ENCODE measurements around the gene GAL3ST2.
"Not testable (repeated sequence)": the region's sequence is repeated elsewhere in the genome, so short reads cannot be mapped to it uniquely, and the experiment has no call there.

Gene GAL3ST2

DNA sequence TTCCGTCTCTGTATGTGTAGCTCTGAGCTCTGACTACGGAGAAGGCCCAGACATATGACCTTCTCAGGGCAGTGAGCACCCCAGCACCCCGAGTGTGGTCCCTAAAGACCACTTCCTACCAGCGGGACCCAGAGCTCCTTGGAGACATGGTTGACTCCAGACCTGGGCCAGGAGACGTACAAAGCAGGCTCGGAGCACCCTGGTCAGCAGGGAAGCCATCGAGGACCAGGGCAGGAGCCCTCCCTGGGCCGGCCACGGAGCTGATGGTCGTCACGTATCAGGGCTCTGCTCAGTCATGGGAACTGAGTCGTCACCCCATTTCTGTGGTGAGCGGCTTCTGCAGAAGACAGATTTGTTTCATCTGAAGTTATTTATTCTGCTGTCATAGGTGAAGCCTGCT is 19.6 kb downstream of the GAL3ST2 start:
- no peak for DNase-seq

DNA sequence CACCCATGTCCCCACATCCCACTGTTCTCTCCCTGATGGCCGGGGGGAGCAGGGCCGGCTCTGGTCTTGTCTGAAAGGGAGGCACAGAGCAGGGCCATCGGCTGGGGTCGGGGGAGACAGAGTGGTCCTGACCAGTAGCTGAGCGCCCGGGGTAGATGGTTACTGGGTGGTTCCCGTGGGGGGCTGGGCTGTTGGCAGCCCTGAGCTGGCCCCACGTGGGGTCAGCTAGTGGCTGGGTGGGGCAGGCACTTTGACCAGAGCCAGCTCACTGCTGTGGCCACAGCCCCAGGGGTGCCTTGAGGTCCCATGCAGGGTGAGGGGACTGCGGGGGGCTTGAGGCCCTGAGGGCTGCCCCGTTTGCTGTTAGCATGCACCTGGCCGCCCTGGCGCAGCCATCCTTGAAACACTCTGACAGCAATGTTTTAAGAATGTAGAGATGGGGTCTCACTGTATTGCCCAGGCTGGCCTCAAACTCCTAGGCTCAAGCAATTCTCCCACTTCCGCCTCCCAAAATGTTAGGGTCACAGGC is 20.1 kb downstream of the GAL3ST2 start:
- DNase-seq = no peak

DNA sequence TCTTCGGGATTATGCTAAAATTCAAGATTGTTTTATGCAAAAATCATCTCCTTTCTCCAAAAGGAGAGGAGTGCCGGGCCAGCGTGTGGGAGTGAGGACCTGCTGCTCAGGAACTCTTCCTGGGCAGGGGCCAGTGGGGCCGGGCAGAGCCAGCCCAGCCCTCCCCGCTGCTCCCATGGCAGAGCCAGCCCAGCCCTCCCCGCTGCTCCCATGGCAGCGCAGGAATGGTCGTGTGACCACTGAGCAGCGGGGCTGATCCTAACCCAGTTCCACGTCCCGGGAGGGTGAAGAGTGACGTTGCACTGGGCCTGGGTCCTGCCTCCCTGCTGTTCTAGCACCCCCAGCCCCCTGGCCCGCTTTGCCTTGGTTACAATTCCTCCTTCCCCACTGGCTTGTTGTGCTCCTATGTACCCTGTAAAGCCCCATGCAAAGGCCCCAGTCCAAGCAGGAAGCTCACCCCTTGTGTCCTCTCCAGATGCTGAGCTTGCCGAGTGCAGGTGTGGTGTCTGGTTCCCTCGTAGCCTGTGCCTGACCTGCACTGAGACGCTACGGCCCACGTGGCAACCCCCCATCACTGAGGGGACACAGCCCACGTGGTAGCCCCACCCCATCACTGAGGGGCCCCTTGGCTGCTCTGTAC is 20.9 kb downstream of the GAL3ST2 start:
- no peak for DNase-seq

DNA sequence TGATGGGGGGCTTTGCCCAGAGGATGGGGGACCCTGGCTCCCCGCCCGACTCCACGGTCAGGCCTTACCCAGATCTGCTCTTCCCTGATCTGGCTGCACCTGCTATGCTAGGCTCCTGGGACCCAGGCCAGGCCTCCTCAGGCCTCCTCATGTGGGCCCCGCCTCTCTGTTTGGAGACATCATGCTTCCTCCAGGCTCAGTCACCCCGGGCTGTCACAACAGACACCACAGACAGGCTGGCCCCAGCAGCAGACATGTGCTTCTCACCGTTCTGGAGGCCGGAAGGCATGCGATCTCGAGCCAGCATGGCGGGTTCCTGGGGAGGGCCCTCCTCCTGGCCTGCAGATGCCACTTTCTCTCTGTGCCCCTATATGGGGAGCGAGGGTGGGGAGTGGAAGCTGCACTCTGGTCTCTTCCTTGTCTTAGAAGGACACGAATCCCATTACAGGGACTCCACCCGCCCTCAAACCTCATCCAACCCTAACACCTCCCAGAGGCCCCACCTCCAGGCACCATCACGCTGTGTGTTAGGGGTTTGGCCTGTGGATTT is 21.5 kb downstream of the GAL3ST2 start:
- no peak for DNase-seq

DNA sequence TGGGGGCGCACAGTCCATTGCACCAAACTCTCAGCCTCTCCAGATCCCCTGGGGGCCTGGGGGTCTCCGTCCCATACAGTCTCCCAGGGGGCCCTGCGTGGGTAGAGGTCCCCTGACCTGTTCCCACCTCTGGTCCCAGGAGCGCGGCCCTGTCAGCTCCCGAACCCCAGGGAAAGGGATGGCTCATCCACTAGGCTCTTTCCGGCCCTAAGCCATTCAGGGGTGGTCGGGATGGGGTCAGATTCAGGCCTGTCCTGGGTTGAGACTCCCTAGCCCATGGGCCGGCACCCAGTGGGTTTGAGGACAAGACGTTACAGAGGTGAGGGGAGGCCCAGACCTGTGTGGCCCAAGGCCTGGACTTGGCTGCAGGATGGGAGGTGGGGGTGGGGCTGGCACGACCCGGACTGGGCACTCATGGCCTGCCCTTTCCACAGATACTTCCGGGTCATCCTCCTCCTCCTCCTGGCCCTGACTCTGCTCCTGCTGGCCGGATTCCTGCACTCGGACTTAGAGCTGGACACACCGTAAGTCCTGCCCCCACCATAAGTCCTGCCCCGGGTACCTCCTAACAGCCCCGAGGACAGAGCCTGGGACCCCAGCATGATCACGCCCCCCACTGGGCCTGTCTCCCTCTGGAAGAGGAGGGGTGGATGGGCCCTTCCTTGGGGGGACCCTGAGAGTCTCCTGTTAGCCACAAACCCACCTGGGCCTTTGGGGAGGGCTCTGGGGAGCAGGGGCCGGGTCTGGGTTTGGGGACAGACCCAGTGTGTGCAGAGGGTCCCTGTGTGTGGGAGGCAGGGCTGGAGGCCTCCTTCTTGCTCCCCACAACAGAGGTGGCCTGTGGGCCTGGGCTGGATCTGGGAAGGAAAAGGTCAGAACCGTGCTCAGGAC is 22.3 kb downstream of the GAL3ST2 start:
- no peak for DNase-seq

DNA sequence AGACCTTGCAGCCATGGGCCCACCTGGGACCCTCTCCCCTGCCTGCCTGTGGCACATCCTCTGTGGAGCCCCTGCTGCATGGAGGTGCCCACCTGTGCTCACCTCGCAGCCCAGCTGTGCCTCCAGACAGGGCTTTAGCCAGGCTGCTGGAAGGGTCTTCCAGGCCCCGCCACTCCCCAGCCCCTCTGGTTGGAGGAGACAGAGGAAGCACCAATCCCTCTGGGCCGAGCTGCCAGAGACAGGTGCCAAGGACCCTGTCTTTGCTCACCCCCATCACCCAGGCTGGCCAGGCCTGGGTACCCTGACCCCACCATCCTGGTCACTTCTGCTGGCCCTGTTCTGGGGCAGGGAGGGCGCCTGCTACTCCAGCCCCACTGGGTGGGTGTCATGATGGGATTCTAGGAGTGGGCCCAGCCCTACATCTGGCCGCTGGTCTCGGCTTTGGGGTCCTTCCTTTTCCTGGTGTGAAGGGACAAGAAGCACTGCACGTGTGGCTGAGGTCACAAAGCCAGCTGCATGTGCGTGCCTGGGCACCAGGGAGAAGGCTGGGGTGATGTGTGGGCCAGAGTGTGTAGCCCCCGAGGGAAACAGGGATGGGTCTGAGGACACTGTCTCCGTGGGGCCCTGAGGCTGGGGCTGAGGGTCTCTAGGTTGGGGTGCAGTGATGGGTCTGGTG is 23.0 kb downstream of the GAL3ST2 start:
- no peak for DNase-seq

DNA sequence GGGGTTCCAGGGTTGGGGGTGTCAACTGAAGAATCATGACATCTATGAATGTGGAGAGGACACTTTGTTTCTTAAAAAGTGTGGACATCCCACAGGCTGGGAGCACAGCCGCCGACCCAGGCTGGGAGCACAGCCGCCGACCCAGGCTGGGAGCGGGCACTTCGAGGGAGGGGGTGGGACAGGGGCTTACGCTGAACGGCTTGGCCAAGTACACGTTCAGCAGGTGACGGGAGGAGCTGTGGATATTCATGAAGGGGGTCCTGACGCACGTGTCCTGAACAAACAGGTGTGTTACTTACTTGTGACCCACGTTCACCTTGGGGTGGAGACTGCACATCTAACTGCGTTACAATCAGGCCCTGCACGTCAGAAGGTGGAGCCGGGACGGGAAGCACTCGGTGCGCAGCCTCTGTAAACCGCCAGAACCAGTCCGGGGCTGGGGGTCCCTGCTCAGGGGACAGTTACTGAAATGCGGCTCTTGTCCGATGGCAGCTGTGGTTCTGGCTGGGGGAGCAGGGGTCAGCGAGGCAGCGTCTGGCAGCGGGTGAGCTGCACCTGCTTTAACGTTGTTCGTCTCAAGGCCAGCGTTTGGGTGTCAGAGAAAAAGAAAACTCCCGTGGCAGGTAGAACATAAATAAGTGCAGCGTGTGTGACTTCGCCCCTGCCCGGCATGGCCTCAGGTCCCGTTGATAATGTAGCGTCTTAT is 23.7 kb downstream of the GAL3ST2 start:
- DNase-seq = not testable (repeated sequence)

DNA sequence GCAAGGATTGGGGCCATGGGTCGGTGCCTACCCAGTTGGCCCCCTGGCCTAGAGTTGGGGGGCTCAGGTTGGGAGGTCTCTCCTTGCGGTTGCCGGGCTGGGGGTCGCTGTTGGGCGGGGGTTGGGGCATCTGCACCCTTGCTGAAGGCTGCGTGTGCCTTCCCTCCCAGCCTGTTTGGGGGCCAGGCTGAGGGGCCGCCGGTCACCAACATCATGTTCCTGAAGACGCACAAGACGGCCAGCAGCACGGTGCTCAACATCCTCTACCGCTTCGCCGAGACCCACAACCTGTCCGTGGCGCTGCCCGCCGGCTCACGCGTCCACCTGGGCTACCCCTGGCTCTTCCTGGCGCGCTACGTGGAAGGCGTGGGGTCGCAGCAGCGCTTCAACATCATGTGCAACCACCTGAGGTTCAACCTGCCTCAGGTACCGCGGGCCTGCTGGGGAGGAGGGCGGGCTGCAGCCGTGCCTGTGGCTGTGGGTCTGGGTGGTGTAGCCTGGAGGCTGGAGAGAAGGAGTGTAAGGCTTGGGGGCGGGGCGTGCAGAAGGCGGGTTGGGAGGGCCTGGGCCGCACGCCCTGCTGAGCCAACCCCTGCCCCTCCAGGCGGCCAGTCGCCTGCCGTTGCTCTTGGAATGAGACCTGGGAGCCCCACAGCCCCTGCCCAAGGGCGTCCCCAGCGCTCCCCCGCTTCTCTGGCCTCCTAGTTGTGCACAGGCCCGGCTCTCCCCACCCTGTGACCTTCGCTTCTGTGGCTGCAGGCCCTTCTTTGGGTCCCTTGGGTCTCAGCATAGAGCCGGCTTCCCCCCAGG is 25.2 kb downstream of the GAL3ST2 start:
- DNase-seq = no peak

DNA sequence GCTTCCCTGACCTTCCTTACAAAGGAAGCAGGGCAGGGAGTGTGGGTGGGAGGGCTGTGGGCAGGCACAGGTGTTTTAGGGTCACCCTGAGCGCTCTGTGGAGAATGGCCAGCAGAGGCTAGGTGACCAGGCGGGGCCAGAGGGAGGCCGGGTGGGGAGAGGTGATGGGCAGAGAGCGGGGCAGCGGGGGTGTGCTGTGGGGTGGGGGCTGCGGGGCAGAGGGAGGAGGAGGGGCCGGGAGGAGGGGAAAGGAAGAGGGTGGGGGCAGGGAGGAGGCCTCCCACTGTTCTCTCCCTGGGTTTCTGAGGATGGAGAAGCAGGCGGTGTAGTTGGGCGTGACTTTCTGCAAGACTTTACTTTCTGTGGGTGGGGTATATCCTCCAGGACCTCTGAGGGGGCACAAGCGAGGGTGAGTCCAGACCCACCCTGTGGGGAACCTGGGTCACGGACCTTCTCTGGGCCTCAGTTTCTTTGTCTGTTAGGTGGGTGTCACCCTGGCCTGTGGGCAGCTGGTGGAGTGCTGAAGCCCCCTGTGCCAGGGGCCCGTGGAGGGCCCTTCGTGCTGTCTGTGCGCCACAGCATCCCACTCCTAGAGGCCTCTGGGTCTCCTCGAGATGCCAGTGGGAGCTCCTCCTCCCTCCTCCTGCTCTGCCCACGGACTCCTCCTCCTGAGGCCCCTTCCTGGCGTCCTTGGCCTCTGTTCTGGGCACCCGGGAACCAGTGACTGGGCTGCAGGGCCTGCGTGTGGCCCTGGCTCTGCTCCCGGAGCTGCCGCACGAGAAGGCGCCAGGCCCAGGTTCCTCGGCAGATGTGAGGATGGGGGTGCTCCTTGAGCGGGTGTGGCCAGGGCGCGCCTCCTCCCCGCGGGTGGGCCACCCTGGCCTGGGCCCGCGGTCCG is 26.0 kb downstream of the GAL3ST2 start:
- DNase-seq = no peak

DNA sequence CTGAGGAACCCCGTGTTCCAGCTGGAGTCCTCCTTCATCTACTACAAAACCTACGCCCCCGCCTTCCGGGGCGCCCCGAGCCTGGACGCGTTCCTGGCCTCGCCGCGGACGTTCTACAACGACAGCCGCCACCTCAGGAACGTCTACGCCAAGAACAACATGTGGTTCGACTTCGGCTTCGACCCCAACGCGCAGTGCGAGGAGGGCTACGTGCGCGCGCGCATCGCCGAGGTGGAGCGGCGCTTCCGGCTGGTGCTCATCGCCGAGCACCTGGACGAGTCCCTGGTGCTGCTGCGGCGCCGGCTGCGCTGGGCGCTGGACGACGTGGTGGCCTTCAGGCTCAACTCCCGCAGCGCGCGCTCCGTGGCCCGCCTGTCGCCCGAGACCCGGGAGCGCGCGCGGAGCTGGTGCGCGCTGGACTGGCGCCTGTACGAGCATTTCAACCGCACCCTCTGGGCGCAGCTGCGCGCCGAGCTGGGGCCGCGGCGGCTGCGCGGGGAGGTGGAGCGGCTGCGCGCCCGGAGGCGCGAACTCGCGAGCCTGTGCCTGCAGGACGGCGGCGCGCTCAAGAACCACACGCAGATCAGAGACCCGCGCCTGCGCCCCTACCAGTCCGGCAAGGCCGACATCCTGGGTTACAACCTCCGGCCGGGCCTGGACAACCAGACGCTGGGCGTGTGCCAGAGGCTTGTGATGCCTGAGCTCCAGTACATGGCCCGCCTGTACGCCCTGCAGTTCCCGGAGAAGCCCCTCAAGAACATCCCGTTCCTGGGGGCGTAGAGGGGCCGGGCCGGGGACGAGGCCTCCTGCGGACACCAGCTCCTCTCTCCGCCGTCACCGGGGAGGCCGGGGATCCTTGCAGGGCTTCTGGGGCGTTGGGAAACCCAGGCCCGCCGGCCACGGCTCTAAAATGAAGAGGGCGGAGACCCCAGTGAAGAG is 27.0 kb downstream of the GAL3ST2 start:
- DNase-seq = peak; percentile 66

DNA sequence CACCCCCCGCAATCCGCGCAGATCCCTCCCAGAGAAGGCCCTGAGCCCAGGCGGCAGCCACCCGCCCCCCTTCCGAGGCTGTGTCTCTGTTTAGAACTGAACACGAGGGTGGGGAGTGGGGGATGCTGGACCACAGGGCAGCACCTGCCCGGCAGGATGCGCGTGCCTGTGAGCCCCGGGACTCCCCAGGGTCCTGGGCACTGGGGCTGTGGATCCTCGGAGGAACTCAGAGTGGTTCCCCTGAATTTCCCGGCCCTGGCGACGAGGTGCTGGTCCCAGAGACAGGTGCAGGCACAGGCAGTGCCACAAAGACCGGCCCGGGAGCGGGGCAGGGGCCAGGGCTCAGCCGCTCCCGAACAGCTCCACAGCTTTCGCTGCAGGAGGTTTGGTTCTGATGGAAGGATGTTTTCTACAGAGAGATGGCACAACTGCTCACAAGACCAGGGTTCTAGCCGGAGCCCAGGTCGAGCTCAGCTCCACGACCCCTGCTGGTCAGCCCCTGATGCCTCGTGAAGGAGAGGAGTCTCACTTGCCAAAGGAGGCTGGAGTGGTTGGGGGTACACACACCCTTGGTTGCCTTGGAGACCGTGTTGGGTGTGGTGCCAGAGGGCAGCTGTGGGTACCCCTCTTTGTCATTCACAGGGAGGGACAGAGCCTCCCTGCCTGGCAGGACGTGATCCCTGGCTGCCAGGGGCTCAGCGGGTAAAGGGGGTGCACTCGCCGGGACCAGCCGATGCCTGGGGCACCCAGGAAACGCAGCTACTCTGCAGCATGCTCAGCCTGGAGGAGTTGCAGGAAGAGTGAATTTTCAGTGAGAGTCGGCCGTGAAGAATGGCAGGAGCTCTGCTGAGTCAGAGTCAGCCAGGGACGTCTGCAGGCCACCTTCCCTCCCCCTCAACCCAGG is 28.0 kb downstream of the GAL3ST2 start:
- DNase-seq = peak; percentile 33

DNA sequence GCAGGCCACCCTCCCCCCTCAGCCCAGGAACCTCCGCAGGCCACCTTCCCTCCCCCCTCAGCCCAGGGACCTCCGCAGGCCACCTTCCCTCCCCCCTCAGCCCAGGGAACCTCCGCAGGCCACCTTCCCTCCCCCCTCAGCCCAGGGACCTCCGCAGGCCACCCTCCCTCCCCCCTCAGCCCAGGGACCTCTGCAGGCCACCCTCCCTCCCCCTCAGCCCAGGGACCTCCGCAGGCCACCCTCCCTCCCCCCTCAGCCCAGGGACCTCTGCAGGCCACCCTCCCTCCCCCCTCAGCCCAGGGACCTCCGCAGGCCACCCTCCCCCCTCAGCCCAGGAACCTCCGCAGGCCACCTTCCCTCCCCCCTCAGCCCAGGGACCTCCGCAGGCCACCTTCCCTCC is 29.6 kb downstream of the GAL3ST2 start:
- DNase-seq = not testable (repeated sequence)

DNA sequence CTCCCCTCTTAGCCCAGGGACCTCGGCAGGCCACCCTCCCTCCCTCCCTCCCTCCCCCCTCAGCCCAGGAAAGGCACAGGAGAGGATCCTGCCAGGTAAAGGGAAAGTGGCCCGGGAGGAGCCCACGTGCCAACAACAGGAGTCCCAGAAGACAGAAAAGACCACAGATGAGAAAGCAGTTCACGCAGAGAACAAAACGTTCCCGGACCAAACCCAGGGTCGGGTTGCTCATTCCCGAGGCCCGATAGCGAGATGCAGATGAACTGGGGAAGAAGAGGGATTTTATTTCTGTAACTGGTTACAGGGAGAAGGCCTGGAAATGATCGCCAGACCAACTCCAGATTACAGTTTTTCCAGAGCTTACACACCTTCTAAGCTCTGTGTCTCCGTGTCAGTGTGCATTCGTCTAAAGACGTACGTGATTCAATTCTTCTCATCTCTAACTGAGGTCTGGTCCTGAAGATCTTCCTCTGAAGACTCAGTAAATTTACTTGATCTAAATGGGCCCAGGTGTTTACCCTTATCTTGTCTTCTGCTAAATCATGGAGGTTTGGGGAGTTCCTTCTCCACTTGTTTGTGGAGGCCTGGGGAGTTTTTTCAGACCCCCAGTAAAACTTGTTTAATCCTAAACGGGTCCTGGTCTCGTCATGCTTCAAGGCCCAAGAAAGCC is 31.6 kb downstream of the GAL3ST2 start:
- no peak for DNase-seq

DNA sequence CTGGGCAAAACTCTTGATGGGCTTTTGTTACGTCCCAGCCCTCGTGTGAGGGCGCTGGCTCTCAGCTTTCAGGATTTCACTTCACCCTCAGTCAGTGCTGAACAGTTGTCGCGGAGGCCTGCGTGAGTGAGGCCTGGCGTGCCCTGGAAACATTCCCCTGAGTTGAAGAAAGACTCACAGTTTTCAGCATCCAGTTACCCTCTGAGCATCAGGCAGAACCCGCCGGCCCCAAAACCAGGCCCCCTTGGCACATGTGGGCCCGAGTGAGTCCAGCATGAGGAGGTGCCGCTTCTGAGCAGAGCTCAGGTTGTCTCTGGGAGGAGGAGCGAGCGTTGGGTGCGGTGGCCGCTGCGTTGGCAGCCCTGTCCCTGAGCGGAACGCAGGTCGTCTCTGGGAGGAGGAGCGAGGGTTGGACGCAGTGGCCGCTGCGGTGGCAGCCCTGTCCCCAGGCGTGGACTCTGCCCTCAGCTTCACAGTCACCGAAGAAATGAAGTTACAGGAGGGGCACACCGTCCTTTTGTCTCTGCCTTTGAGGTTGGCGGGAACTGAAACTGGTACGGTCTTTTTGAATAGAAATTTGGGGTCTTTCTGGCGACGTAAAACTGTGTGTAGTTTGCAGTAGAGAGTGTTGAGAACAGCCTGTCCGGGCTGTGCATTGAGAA is 32.2 kb downstream of the GAL3ST2 start, which contains the start of gene NEU4:
NEU4 (plus strand) TSS at position 473 of the 662 bp plus-strand sequence. CDS start 5,292 bp downstream, outside the sequence.
- no peak for DNase-seq

DNA sequence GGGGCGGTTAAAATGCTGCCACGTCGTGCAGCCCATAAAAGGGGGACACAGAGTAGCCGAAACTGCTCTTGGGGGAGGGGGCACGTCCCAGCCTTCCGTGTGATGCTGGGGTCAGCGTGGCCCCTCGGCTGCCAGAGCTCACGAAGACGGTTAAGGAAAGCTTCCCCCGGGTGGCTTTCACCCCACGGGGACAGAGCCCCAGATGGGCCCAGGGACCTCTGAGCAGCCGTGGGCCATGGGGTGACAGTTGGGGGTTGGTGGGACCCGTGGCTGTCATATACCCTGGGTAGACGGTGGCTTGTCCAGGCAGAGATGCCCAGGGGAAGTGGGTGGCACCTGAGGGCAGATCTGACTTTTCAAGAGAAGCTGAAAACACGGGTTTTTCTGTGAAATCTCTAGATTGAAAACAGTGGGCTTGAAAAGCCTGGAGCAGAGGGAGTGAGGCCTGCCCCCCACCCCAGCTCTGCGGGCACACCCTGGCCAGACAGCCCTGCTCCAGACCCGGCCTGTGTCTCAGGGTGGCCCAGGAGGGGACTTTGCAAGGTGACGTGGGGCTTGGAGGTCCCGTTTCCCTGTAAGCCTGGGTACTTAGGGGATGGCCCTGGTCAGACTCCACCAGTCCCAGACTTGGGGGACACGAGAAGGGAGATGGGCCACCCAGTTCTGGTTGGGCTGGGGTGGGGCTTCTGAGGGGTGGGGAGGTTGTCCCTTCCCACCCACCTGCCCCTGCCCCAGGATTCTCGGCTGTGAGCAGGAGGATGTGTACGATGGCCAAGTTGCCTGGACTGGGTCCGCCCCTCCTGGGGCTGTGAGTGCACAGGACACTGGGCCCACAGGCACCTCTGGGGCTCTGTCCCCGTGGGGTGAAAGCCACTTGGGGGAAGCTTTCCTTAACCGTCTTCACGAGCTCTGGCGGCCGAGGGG is 33.0 kb downstream of the GAL3ST2 start:
- DNase-seq = no peak

Data from CD4-positive, alpha-beta T cell treated with Interleukin-12 subunit alpha and Interleukin-12 subunit beta, for 1 hour (primary cell).